Suprapubic skin (tissue), 4 donors: ENCODE results near the gene OSBP2.
A peak's percentile ranks its signal among the peaks of the same experiment; 100 is the strongest.

Experiments used
- CTCF ChIP-seq, 2 donors: fragments of 200-600 bp in 1 of 2; fragments of 450-650 bp in 1 of 2; sonication (generic) in 1 of 2; IDR thresholded peaks; one replicate each; pipeline ENCODE4 v1.5.1; 2016 to 2019; ENCODE audit warnings: antibody characterized with exemption in 2 of 2, mild to moderate bottlenecking in 1 of 2, moderate library complexity in 1 of 2
- EP300 ChIP-seq: sonication (generic); formaldehyde crosslinking; IDR thresholded peaks from one replicate; pipeline ENCODE4 v1.6.1; 2017; ENCODE audit warnings: antibody characterized with exemption
- POLR2A ChIP-seq, 2 donors: fragments of 450-650 bp; IDR thresholded peaks; one replicate each; pipeline ENCODE4 v1.6.1; 2017; ENCODE audit warnings: antibody characterized with exemption in 2 of 2, mild to moderate bottlenecking in 2 of 2, moderate library complexity in 2 of 2
- POLR2AphosphoS5 ChIP-seq, 3 donors: sonication (generic); formaldehyde crosslinking; IDR thresholded peaks; one replicate each; pipeline ENCODE4 v1.6.1; 2017; ENCODE audit warnings: antibody characterized with exemption in 3 of 3

GRCh38 chr22:30802202-30803166, 107.8 kb downstream of the OSBP2 start:
- TF ChIP-seq CTCF (IDR thresholded peaks at IDR 0.05) (peak; percentile 10 to 56), EP300 (no peak), POLR2AphosphoS5 (IDR thresholded peaks at IDR 0.05) (peak in 1 of 3 donors; percentile 66), POLR2A (IDR thresholded peaks at IDR 0.05) (no peak)
